SU-DHL-6 (cell line): ENCODE results near the gene TLR8.
A peak's percentile ranks its signal among the peaks of the same experiment; 100 is the strongest.

Source experiments
- H2AFZ ChIP-seq: fragments of 200-600 bp; sonication (generic); 2 replicates; pipeline ENCODE4 v1.6.1; 2014; ENCODE audit warnings: low read depth, mild to moderate bottlenecking, moderate library complexity, mixed read lengths, antibody characterized with exemption, low read length; ENCODE audit not compliant: severe bottlenecking
- H3F3A ChIP-seq: fragments of 200-600 bp; shearing (Covaris generic); 2 replicates; pipeline ENCODE4 v1.6.0; 2016; ENCODE audit warnings: antibody characterized with exemption, mild to moderate bottlenecking; ENCODE audit not compliant: insufficient read depth
- H3K27ac ChIP-seq: fragments of 200-600 bp; sonication (generic); 2 replicates; pipeline ENCODE4 v1.5.1; 2016; ENCODE audit warnings: low read depth, mild to moderate bottlenecking, low read length, moderate library complexity, mixed read lengths
- H3K27me3 ChIP-seq: fragments of 200-600 bp; sonication (generic), shearing (Covaris generic); 2 replicates; pipeline ENCODE4 v1.6.0; 2014; ENCODE audit warnings: mild to moderate bottlenecking, low read length
- H3K36me3 ChIP-seq: fragments of 200-600 bp; sonication (generic); 2 replicates; pipeline ENCODE4 v1.6.1; 2014; ENCODE audit warnings: mild to moderate bottlenecking, low read length, mixed read lengths
- H3K4me2 ChIP-seq: fragments of 300-600, 200-600 bp; shearing (Covaris generic), sonication (generic); 2 replicates; pipeline ENCODE4 v1.6.0; 2014; ENCODE audit warnings: low read length, low read depth, mild to moderate bottlenecking; ENCODE audit not compliant: poor library complexity, severe bottlenecking
- H3K4me3 ChIP-seq: fragments of 200-600 bp; sonication (generic); 2 replicates; pipeline ENCODE4 v1.5.1; 2014; ENCODE audit warnings: antibody characterized with exemption, low read length, mild to moderate bottlenecking, mixed read lengths; ENCODE audit not compliant: insufficient read depth, poor library complexity, severe bottlenecking
- H3K79me2 ChIP-seq: fragments of 200-600 bp; sonication (generic); 2 replicates; pipeline ENCODE4 v1.6.1; 2014; ENCODE audit warnings: mild to moderate bottlenecking, low read length, moderate library complexity; ENCODE audit not compliant: insufficient read depth
- H3K9ac ChIP-seq: fragments of 200-600 bp; sonication (generic); 2 replicates; pipeline ENCODE4 v1.7.0; 2014; ENCODE audit warnings: mild to moderate bottlenecking, low read length
- H3K9me2 ChIP-seq: fragments of 200-600 bp; sonication (generic); replicated peaks from 2 replicates; pipeline ENCODE4 v1.6.1; 2014; ENCODE audit warnings: low read length; ENCODE audit not compliant: insufficient read depth
- H3K9me3 ChIP-seq: fragments of 200-600 bp; sonication (generic); 2 replicates; pipeline ENCODE4 v1.6.1; 2014; ENCODE audit warnings: low read length, mixed read lengths; ENCODE audit not compliant: insufficient read depth
- H4K20me1 ChIP-seq: fragments of 200-600 bp; sonication (generic); 2 replicates; pipeline ENCODE4 v1.6.1; 2014; ENCODE audit warnings: low read depth, mild to moderate bottlenecking, antibody characterized with exemption, low read length, moderate library complexity, mixed read lengths
- EZH2phosphoT487 ChIP-seq: fragments of 200-600 bp; sonication (generic), shearing (Covaris generic); conservative IDR thresholded peaks from 2 replicates; pipeline ENCODE4 v1.6.1; 2018; ENCODE audit warnings: mild to moderate bottlenecking, antibody characterized with exemption, low read length, moderate library complexity, mixed read lengths
- TF ChIP-seq, protein P1 (sequence below): fragments of 200-600 bp; sonication (generic); IDR thresholded peaks from one replicate; pipeline ENCODE4 v1.5.1; 2017; ENCODE audit warnings: antibody characterized with exemption, mild to moderate bottlenecking, low read length, moderate library complexity; ENCODE audit not compliant: insufficient read depth, poor library complexity, severe bottlenecking

The TLR8 gene

GRCh38 chrX:12906046-12906761 lies at the start of gene TLR8:
Gene TLR8, plus strand, starts transcription at chrX:12906620. Its CDS starts 87 bp downstream, at chrX:12906707.
- Histone ChIP-seq H2AFZ (no peak within 1 kb of the TSS), H3F3A (no peaks in the 10 kb centered on the region), H3K4me2 (no peak within 1 kb of the TSS), H3K27me3 (no peaks in the 10 kb centered on the region), H4K20me1 (no peaks in the 10 kb centered on the region), H3K9me2 (no peaks in the 10 kb centered on the region), H3K36me3 (no peaks in the 10 kb centered on the region), H3K27ac (no peak within 1 kb of the TSS), H3K9me3 (no peaks in the 10 kb centered on the region), H3K4me3 (no peak within 1 kb of the TSS), H3K79me2 (no peaks in the 10 kb centered on the region), H3K9ac (no peak within 1 kb of the TSS)
- no peak for TF ChIP-seq EZH2phosphoT487
- TF ChIP-seq, protein P1, sequence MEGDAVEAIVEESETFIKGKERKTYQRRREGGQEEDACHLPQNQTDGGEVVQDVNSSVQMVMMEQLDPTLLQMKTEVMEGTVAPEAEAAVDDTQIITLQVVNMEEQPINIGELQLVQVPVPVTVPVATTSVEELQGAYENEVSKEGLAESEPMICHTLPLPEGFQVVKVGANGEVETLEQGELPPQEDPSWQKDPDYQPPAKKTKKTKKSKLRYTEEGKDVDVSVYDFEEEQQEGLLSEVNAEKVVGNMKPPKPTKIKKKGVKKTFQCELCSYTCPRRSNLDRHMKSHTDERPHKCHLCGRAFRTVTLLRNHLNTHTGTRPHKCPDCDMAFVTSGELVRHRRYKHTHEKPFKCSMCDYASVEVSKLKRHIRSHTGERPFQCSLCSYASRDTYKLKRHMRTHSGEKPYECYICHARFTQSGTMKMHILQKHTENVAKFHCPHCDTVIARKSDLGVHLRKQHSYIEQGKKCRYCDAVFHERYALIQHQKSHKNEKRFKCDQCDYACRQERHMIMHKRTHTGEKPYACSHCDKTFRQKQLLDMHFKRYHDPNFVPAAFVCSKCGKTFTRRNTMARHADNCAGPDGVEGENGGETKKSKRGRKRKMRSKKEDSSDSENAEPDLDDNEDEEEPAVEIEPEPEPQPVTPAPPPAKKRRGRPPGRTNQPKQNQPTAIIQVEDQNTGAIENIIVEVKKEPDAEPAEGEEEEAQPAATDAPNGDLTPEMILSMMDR = no peak

DNA sequence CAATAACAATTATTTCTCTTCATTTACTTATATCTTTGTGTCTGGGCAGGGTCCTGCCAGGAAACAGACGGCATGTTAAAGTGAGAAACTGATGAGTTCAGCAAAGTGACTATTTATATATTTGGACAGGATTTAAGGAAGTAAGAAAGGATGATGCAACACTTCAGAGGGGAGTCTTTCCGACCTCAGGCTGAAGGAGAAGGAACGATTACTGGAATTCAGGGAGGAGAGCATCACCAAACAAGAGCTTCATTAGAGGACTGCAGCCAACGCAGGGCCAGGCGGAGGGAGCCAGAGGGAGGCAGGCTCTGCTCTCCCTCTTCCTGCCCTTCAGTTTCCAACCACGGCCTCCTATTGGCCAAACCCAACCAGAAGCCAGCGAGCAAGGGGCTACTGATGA lies 41.1 kb upstream of the TLR8 start:
- H2AFZ ChIP-seq = no peak overlapping the region
- no peaks in the 10 kb centered on the region for H3K9me2 ChIP-seq

GRCh38 chrX:12866451-12867377 lies 39.7 kb upstream of the TLR8 start, which contains the start of gene TLR7:
Gene TLR7, plus strand, starts transcription at chrX:12867072. Its CDS starts 507 bp downstream, at chrX:12867579.
- H3K9ac ChIP-seq = 0 out of 2 replicates have a peak within 1 kb of the TSS, but pooled peaks have one; percentile 22
- H3K27ac ChIP-seq = peak within 1 kb of the TSS; percentile 23; the same call in 1 of the 2 replicates

More for the DNA sequence above, 41.1 kb upstream of the TLR8 start:
- Histone ChIP-seq H3K27ac (no peak overlapping the region), H3K36me3 (no peaks in the 10 kb centered on the region), H3K9me3 (no peaks in the 10 kb centered on the region), H3K4me2 (no peak overlapping the region), H3K27me3 (no peaks in the 10 kb centered on the region), H3F3A (no peaks in the 10 kb centered on the region), H3K79me2 (no peaks in the 10 kb centered on the region), H3K4me3 (no peak overlapping the region), H3K9ac (no peak overlapping the region), H4K20me1 (no peaks in the 10 kb centered on the region)
- TF ChIP-seq EZH2phosphoT487 = no peak
- TF ChIP-seq, protein P1 = no peak

More at GRCh38 chrX:12866451-12867377, 39.7 kb upstream of the TLR8 start, which contains the start of gene TLR7:
- Histone ChIP-seq H3K4me2 (peak within 1 kb of the TSS; percentile 54), H3F3A (no peaks in the 10 kb centered on the region), H3K27me3 (no peaks in the 10 kb centered on the region), H3K9me3 (no peaks in the 10 kb centered on the region), H3K4me3 (peak within 1 kb of the TSS; percentile 29), H2AFZ (peak within 1 kb of the TSS; percentile 31), H3K79me2 (no peaks in the 10 kb centered on the region), H4K20me1 (no peaks in the 10 kb centered on the region), H3K9me2 (no peaks in the 10 kb centered on the region), H3K36me3 (no peaks in the 10 kb centered on the region)
- no peak for TF ChIP-seq EZH2phosphoT487
- TF ChIP-seq, protein P1 = no peak
